Measurements from ENCODE around the gene DOCK7. TPM values are rescaled to one million over a fixed set of nuclear protein-coding genes. Genes with fewer than 3 reads are reported as not detected.
"Not testable (repeated sequence)": the region's sequence is repeated elsewhere in the genome, so short reads cannot be mapped to it uniquely, and the experiment has no call there.

DOCK7 gene
- polyA plus RNA-seq, 3 donors from 2014 or later: 0.55 to 1.6 (median 1.5) TPM

GRCh38 chr1:62718400-62718799, 30.2 kb upstream of the DOCK7 start:
- not testable (repeated sequence) for H3K4me1 Mint-ChIP-seq; H3K27ac Mint-ChIP-seq; H3K4me3 Mint-ChIP-seq; H3K9me3 Mint-ChIP-seq; H3K27me3 Mint-ChIP-seq (ENCODE audit: low read depth in 3 of 3); DNase-seq; H3K36me3 Mint-ChIP-seq

DNA sequence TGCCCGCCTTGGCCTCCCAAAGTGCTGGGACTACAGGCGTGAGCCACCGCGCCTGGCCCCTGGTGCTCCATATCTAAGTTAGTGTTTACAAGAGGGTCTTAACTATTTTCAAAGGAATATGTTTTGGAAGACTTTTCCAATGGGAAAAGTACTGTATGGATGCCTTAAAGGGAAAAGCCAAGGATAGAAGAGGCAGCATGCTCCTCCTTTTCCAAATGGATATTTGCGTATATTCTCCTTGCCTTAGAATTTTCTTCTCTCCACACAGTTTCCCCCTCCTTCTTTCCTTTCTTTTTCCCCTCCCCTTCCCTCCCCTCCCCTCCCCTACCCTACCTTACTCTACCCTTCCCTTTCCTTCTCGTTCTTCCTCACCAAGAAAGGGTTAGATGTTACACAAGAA, 29.3 kb upstream of the DOCK7 start:
- Mint-ChIP-seq H3K36me3 (no peaks in the 10 kb centered on the region), H3K4me1 (no peaks in the 10 kb centered on the region), H3K27me3 (ENCODE audit: low read depth in 3 of 3) (peaks cover 0 to 3% (median 1%) of the 10 kb centered on the region in 3 donors), H3K27ac (no peak overlapping the region), H3K4me3 (no peak overlapping the region), H3K9me3 (peaks cover 0 to 2% (median 0%) of the 10 kb centered on the region in 6 donors)
- no peak for DNase-seq

GRCh38 chr1:62716397-62716796, 28.2 kb upstream of the DOCK7 start:
- DNase-seq: no peak
- peaks cover 0 to 2% (median 0%) of the 10 kb centered on the region in 6 donors for H3K9me3 Mint-ChIP-seq
- no peaks in the 10 kb centered on the region for H3K36me3 Mint-ChIP-seq
- no peak overlapping the region for H3K4me3 Mint-ChIP-seq
- no peak overlapping the region for H3K27ac Mint-ChIP-seq
- H3K27me3 Mint-ChIP-seq (ENCODE audit: low read depth in 3 of 3): peaks cover 0 to 3% (median 2%) of the 10 kb centered on the region in 3 donors
- no peaks in the 10 kb centered on the region for H3K4me1 Mint-ChIP-seq

DNA sequence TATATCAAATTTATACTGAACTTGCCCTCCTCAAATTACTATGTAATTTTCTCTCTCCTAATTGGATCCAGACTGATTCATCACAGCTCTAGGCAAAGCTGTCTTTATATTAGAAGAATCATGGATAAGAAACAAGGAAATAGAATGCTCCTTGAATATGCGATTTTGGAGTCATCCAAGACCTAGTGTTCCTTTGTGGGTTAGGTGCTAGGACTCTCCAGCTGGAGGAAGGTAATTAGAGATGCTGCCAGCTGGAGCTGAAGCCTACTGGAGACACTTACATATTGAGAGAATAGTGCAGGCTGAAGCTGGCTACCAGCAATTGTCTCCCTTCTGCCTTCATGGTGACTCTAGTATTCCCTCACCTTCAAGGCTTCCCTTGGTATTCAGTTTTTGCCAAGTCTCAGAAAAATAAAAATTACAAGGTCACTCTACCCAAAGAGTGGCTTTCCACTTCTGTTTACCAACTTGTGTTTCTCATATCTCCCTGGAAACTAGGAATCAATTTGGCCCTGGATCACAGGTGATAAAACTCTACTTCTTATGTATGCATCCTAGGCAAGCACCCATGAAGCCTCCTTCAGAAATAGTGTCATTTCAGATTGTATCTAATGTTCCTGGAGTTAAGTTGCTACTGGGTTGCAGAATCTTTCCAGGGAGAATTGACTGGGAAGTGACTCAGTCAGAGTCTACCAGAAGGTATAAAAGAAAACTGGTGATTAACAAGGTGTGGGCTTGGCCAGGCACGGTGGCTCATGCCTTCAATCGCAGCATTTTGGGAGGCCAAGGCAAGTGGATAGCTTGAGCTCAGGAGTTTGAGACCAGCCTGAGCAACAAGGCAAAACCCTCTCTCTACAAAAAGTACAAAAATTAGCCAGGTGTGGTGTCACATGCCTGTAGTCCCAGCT, 24.4 kb upstream of the DOCK7 start:
- H3K36me3 Mint-ChIP-seq: peaks cover 0 to 3% (median 0%) of the 10 kb centered on the region in 3 donors
- peaks cover 0 to 2% (median 0%) of the 10 kb centered on the region in 3 donors for H3K27me3 Mint-ChIP-seq (ENCODE audit: low read depth in 3 of 3)
- H3K27ac Mint-ChIP-seq: no peak overlapping the region
- peaks cover 0 to 1% (median 0%) of the 10 kb centered on the region in 6 donors for H3K9me3 Mint-ChIP-seq
- H3K4me3 Mint-ChIP-seq: no peak overlapping the region
- DNase-seq: no peak
- H3K4me1 Mint-ChIP-seq: no peaks in the 10 kb centered on the region

DNA sequence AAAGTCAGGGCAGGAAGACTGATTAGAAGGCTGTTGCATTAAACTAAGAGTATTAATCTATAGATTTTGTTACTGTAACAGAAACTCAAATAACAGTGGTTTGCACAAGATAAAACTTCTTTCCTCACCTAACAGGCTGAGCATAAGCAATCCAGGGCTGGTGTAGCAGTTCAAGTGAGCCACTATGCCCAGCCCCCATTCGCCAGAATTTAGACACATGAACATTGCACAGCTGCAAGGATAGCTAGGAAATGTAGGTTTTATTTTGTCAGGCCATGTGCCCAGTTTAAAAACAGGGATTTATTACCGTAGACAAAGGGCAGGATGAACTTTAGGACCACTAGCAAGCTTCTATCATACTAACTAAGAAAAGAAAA, 19.5 kb upstream of the DOCK7 start:
- Mint-ChIP-seq H3K36me3 (peaks cover 0 to 3% (median 0%) of the 10 kb centered on the region in 3 donors), H3K4me1 (no peaks in the 10 kb centered on the region), H3K4me3 (no peak overlapping the region), H3K27me3 (ENCODE audit: low read depth in 3 of 3) (peaks cover 0 to 4% (median 4%) of the 10 kb centered on the region in 3 donors), H3K27ac (no peak overlapping the region), H3K9me3 (peaks cover 0 to 3% (median 0%) of the 10 kb centered on the region in 6 donors)
- no peak for DNase-seq

DNA sequence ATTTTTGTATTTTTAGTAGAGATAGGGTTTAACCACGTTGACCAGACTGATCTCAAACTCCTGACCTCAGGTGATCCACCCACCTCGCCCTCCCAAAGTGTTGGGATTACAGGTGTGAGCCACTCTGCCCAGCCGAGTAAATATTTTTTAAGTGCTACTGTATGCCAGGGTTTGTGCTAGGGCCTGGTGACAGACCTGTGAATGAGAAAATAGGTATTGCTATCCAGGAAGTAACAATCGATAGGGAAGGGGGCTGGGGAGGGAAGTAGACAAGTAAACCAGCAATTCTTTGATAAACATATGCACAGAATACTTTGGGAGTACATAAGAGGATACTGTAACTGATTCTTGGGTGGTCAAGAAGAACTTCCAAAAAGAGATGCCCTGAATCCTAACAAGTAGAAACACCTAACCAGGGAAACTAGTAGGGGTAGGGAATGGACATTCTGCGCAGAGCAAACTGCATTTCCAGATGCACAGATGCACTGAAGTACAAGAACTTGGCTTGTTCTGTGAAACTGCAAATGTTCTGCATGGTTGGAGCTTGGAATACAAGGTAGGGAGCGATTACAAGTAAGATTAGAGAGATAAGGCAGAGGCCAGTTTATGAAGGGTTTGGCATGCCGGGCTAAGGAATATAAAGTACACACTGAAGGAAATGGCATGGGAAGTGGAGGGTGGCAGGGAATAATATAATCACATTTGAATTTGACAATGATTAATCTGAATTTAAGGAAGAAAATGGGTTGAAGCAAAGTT, 19.0 kb upstream of the DOCK7 start:
- Mint-ChIP-seq H3K27me3 (ENCODE audit: low read depth in 3 of 3) (peaks cover 0 to 4% (median 3%) of the 10 kb centered on the region in 3 donors), H3K36me3 (peaks cover 0 to 3% (median 0%) of the 10 kb centered on the region in 3 donors), H3K9me3 (peaks cover 0 to 3% (median 0%) of the 10 kb centered on the region in 6 donors), H3K27ac (no peak overlapping the region), H3K4me1 (no peaks in the 10 kb centered on the region), H3K4me3 (no peak overlapping the region)
- DNase-seq: no peak

DNA sequence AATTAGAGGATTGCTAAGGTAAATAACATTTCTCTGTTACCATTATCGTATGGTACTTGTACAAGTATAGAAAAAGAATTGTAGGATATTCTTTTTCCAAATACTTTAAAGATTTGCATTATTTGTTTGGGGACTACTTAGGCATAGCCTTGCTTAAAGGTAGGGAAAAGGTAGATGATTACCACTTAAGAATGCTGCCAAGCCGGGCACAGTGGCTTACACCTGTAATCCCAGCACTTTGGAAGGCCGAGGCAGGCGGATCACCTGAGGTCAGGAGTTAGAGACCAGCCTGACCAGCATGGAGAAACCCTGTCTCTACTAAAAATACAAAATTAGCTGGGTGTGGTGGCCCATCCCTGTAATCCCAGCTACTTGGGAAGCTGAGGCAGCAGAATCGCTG, 10.0 kb upstream of the DOCK7 start:
- H3K36me3 Mint-ChIP-seq; H3K27ac Mint-ChIP-seq; H3K4me1 Mint-ChIP-seq; H3K27me3 Mint-ChIP-seq (ENCODE audit: low read depth in 3 of 3); H3K9me3 Mint-ChIP-seq; H3K4me3 Mint-ChIP-seq; DNase-seq: not testable (repeated sequence)

DNA sequence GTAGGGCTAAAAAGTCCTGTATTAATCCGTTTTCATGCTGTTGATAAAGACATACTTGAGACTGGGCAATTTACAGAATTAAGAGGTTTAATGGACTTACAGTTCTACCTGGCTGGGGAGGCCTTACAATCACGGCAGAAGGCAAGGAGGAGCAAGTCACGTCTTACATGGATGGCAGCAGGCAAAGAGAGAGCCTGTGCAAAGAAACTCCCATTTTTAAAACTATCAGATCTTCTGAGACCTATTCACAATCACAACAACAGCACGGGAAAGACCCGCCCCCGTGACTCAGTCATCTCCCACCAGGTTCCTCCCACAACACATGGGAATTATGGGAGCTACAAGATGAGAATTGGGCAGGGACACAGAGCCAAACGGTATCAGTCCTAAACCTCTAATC, 6.3 kb upstream of the DOCK7 start:
- H3K9me3 Mint-ChIP-seq; H3K27ac Mint-ChIP-seq; H3K4me3 Mint-ChIP-seq; H3K4me1 Mint-ChIP-seq; H3K27me3 Mint-ChIP-seq (ENCODE audit: low read depth in 3 of 3); DNase-seq; H3K36me3 Mint-ChIP-seq: not testable (repeated sequence)

DNA sequence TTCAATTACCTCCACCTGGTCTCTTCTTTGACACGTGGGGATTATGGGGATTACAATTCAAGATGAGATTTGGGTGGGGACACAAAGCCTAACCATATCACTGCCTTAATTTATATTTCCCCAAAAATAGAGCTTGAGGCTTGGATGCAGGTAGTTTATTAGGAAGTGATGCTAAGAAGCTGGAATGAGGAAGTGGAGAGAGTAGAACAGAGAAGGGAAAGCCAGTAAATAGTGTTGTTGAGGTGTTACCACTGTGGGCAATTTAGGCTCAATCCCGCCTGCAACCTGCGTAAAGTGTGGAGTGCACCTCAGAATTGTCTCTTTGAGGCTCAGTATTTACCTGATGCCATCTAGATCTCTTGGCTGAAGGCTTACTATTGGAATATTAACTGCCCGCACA, 4.9 kb upstream of the DOCK7 start:
- DNase-seq: no peak
- no peaks in the 10 kb centered on the region for H3K9me3 Mint-ChIP-seq
- no peaks in the 10 kb centered on the region for H3K36me3 Mint-ChIP-seq
- H3K4me1 Mint-ChIP-seq: peaks cover 8 to 15% of the 10 kb centered on the region in 2 donors
- H3K27me3 Mint-ChIP-seq (ENCODE audit: low read depth in 3 of 3): peaks cover 0 to 6% (median 0%) of the 10 kb centered on the region in 3 donors
- H3K27ac Mint-ChIP-seq: no peak overlapping the region
- H3K4me3 Mint-ChIP-seq: no peak overlapping the region

GRCh38 chr1:62691062-62691844, 3.1 kb upstream of the DOCK7 start:
- Mint-ChIP-seq H3K36me3 (no peaks in the 10 kb centered on the region), H3K4me1 (peaks cover 14 to 21% of the 10 kb centered on the region in 2 donors), H3K4me3 (no peak overlapping the region), H3K27ac (no peak overlapping the region), H3K9me3 (no peaks in the 10 kb centered on the region), H3K27me3 (ENCODE audit: low read depth in 3 of 3) (peaks cover 0 to 6% (median 5%) of the 10 kb centered on the region in 3 donors)
- DNase-seq: no peak

DNA sequence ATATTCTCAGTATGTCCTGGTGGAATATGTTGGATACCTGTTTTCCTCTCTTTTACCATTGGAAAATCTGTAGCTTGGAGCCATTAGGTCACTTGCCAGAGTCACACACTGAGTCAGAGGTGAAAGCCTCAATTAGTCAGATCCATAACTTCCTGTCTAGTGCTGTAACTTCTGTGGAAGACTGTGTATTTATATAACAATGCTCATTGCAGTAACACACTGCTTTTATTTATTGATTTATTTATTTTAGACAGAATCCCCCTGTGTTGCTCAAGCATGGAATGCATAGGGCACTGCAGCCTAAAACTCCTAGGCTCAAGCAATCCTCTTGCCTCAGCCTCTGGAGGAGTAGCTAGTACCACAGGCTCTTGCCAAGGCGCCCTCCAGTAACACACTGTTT, 1.3 kb upstream of the DOCK7 start:
- Mint-ChIP-seq H3K27ac (no peak overlapping the region), H3K36me3 (no peaks in the 10 kb centered on the region), H3K27me3 (ENCODE audit: low read depth in 3 of 3) (peaks cover 0 to 5% (median 4%) of the 10 kb centered on the region in 3 donors), H3K4me1 (peaks cover 14 to 21% of the 10 kb centered on the region in 2 donors), H3K9me3 (no peaks in the 10 kb centered on the region), H3K4me3 (peak overlapping the region in 2 of 5 donors; percentile 55 to 90)
- DNase-seq: no peak

DNA sequence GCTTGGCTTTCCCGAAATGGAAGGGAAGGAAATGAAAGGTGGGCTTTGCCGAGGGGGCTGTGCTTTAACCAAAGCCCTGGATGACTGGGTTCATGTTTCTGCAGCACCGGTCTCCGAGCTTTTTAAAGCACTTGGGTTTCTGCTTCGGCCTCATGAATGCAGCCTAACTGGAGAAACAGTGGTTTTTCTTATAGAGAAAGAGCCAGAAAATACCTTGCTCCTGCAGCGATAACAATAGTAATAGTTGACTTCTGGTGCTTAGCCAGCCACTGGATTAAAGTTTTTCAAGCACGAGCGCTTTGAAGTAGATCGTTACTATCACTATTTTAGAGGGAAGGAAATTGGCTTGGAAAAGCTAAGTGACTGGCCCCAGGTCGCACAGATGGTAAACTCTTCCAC, 500 bp upstream of the DOCK7 start:
- Mint-ChIP-seq H3K36me3 (no peaks in the 10 kb centered on the region), H3K27ac (peak overlapping the region in 4 of 6 donors; percentile 52 to 82 (median 82)), H3K9me3 (no peaks in the 10 kb centered on the region), H3K27me3 (ENCODE audit: low read depth in 3 of 3) (peaks cover 0 to 5% (median 4%) of the 10 kb centered on the region in 3 donors), H3K4me1 (peaks cover 14 to 21% of the 10 kb centered on the region in 2 donors), H3K4me3 (peak overlapping the region; percentile 88 to 92 (median 89))
- DNase-seq: no peak

GRCh38 chr1:62687421-62687902, 724 bp downstream of the DOCK7 start:
- Mint-ChIP-seq H3K4me3 (peak overlapping the region; percentile 88 to 95 (median 91)), H3K9me3 (no peaks in the 10 kb centered on the region), H3K27ac (peak overlapping the region; percentile 57 to 87 (median 76)), H3K27me3 (ENCODE audit: low read depth in 3 of 3) (peaks cover 0 to 5% (median 3%) of the 10 kb centered on the region in 3 donors), H3K4me1 (peaks cover 14 to 21% of the 10 kb centered on the region in 2 donors), H3K36me3 (no peaks in the 10 kb centered on the region)
- DNase-seq: peak in 1 of 3 donors; percentile 18

All from immature natural killer cell (primary cell).